Transverse colon (tissue), 4 donors: Measurements from ENCODE around the gene GKN1. TPM values are rescaled to one million over a fixed set of nuclear protein-coding genes. Genes with fewer than 3 reads are reported as not detected.

Experiments used
- DNase-seq: peaks from one replicate; pipeline ENCODE4 v3.0.0-alpha.2; 2019
- H3K27ac ChIP-seq, 4 donors: fragments of 200-600 bp; sonication (generic); 2 replicates each; pipeline ENCODE4 v1.5.1; 2016 to 2018; ENCODE audit warnings: inconsistent platforms in 4 of 4
- H3K27me3 ChIP-seq: fragments of 200-600 bp; sonication (generic); 2 replicates; pipeline ENCODE4 v1.5.1; 2017; ENCODE audit warnings: inconsistent platforms
- H3K36me3 ChIP-seq, 4 donors: fragments of 200-600 bp; sonication (generic); 2 replicates each; pipeline ENCODE4 v1.5.1; 2017 to 2019; ENCODE audit warnings: inconsistent platforms in 4 of 4
- H3K4me1 ChIP-seq, 4 donors: fragments of 200-600 bp; sonication (generic); 2 replicates each; pipeline ENCODE4 v1.5.1; 2017 to 2020; ENCODE audit warnings: inconsistent platforms in 4 of 4
- H3K4me3 ChIP-seq, 4 donors: fragments of 200-600 bp; sonication (generic); 1 replicate in 1 of 4; 2 replicates in 3 of 4; pipeline versions ENCODE4 v1.5.1 to v1.6.1; 2017 to 2019; ENCODE audit warnings: inconsistent platforms in 4 of 4
- H3K9me3 ChIP-seq, 2 donors: fragments of 200-600 bp; sonication (generic); 2 replicates each; pipeline ENCODE4 v1.5.1; 2017 to 2019; ENCODE audit warnings: inconsistent platforms in 2 of 2
- CTCF ChIP-seq, 5 experiments: fragments of 200-600 bp in 3 of 5; fragments of 450-650 bp in 2 of 5; sonication (generic) in 3 of 5; IDR thresholded peaks; 1 replicate in 2 of 5; 2 replicates in 3 of 5; pipeline ENCODE4 v1.5.1; 2016 to 2017; ENCODE audit warnings: antibody characterized with exemption in 5 of 5, inconsistent platforms in 3 of 5, mild to moderate bottlenecking in 2 of 5, moderate library complexity in 1 of 5
- EP300 ChIP-seq: sonication (generic); formaldehyde crosslinking; IDR thresholded peaks from one replicate; pipeline ENCODE4 v1.6.1; 2017; ENCODE audit warnings: antibody characterized with exemption, low read depth
- POLR2A ChIP-seq: fragments of 450-650 bp; IDR thresholded peaks from one replicate; pipeline ENCODE4 v1.6.1; 2016; ENCODE audit warnings: antibody characterized with exemption, mild to moderate bottlenecking, moderate library complexity
- POLR2AphosphoS5 ChIP-seq, 3 donors: sonication (generic); formaldehyde crosslinking; IDR thresholded peaks; one replicate each; pipeline ENCODE4 v1.6.1; 2016; ENCODE audit warnings: antibody characterized with exemption in 3 of 3
- whole genome bisulfite sequencing, 2 donors: methylation state at CpG; one replicate each; pipeline ENCODE4 v1.1.5; 2018; ENCODE audit warnings: low coverage in 1 of 2; 5-methylcytosine and 5-hydroxymethylcytosine counted together
- in situ Hi-C, 4 donors: fragments of 200-750 bp; cut with MboI; loops; one replicate each; pipeline versions ENCODE4 v1.15.0 to v1.15.1; 2017; ENCODE audit warnings: low sequenced_read_pairs in 3 of 4, low pct_ligation_motif_present in 1 of 4, low pct_unique_long_range_greater_than_20kb in 1 of 4
- intact Hi-C: fragments of 100-400 bp; cut with DNase I; formaldehyde crosslinking; loops from one replicate; pipeline ENCODE4 v1.15.1; 2023; ENCODE audit warnings: low total_unique reads
- total RNA-seq, 4 donors: library from RNA; depleted of rRNA; stranded (reverse); fragments of >200 nt; gene quantifications; one replicate each; pipeline ENCODE4 v1.1.0, GENCODE V29; 2016

Gene GKN1
- total RNA-seq, 4 donors from 2014 or later = not detected

- no peaks in the 10 kb centered on the region for H3K36me3 ChIP-seq
- TF ChIP-seq POLR2A = no peak
- TF ChIP-seq POLR2AphosphoS5 (IDR thresholded peaks at IDR 0.05) = no peak
- no peak for TF ChIP-seq EP300
- TF ChIP-seq CTCF (IDR thresholded peaks at IDR 0.05) = no peak
- no peaks in the 10 kb centered on the region for H3K4me1 ChIP-seq
- peaks cover 4% of the 10 kb centered on the region for H3K27me3 ChIP-seq
- no peak overlapping the region for H3K27ac ChIP-seq
- H3K9me3 ChIP-seq = no peaks in the 10 kb centered on the region
- 68% methylated on average over 1 of the region's 1 CpG; no CpG with 5 or more reads in 1 of the 2 donors for WGBS, 2 donors
- intact Hi-C loops (no loop called here), in situ Hi-C loops (no loop called here)
- no peak for DNase-seq
- no peak overlapping the region for H3K4me3 ChIP-seq
These were observed 37.5 kb upstream of the GKN1 start for GRCh38 chr2:68936889-68937288.

- Histone ChIP-seq H3K27me3 (peaks cover 6% of the 10 kb centered on the region), H3K4me3 (no peak overlapping the region), H3K4me1 (no peaks in the 10 kb centered on the region), H3K27ac (no peak overlapping the region), H3K36me3 (no peaks in the 10 kb centered on the region), H3K9me3 (no peaks in the 10 kb centered on the region)
- TF ChIP-seq POLR2AphosphoS5 (IDR thresholded peaks at IDR 0.05) (no peak), POLR2A (no peak), CTCF (IDR thresholded peaks at IDR 0.05) (no peak), EP300 (no peak)
- in situ Hi-C loops (no loop called here), intact Hi-C loops (no loop called here)
- WGBS, 2 donors = 78 to 83% methylated on average over 1 to 5 of the region's 5 CpGs
- DNase-seq = no peak
These were observed 36.9 kb upstream of the GKN1 start for GRCh38 chr2:68937346-68938055.

GRCh38 chr2:68938938-68939337, 35.5 kb upstream of the GKN1 start:
- Histone ChIP-seq H3K27ac (no peak overlapping the region), H3K9me3 (no peaks in the 10 kb centered on the region), H3K4me3 (no peak overlapping the region), H3K4me1 (no peaks in the 10 kb centered on the region), H3K27me3 (peaks cover 13% of the 10 kb centered on the region), H3K36me3 (no peaks in the 10 kb centered on the region)
- DNase-seq = no peak
- 84 to 88% methylated on average over 3 of the region's 3 CpGs for WGBS, 2 donors
- no peak for TF ChIP-seq CTCF (IDR thresholded peaks at IDR 0.05)
- TF ChIP-seq POLR2A = no peak
- TF ChIP-seq EP300 = no peak
- no peak for TF ChIP-seq POLR2AphosphoS5 (IDR thresholded peaks at IDR 0.05)
- in situ Hi-C loops (no loop called here), intact Hi-C loops (no loop called here)

GRCh38 chr2:68939962-68940361, 34.5 kb upstream of the GKN1 start:
- in situ Hi-C loops (no loop called here), intact Hi-C loops (no loop called here)
- no peak for TF ChIP-seq CTCF (IDR thresholded peaks at IDR 0.05)
- TF ChIP-seq POLR2AphosphoS5 (IDR thresholded peaks at IDR 0.05) = no peak
- Histone ChIP-seq H3K27ac (no peak overlapping the region), H3K27me3 (peaks cover 13% of the 10 kb centered on the region), H3K36me3 (no peaks in the 10 kb centered on the region), H3K4me3 (no peak overlapping the region), H3K9me3 (no peaks in the 10 kb centered on the region), H3K4me1 (no peaks in the 10 kb centered on the region)
- no peak for DNase-seq
- WGBS, 2 donors = 91 to 100% methylated on average over 1 of the region's 1 CpG
